Lower lobe of right lung (tissue), 2 donors: ENCODE data around the gene PDCD1. TPM values are rescaled to one million over a fixed set of nuclear protein-coding genes. Genes with fewer than 3 reads are reported as not detected.
A peak's percentile ranks its signal among the peaks of the same experiment; 100 is the strongest.

ENCODE experiments used
- ATAC-seq, 2 donors: fragments of 200-7000 bp; cut with Tn5 transposase; one replicate each; pipeline ENCODE4 v1.9.1; 2020 to 2022; ENCODE audit warnings: mild to moderate bottlenecking in 2 of 2, moderate library complexity in 2 of 2
- DNase-seq: peaks from one replicate; pipeline ENCODE4 v3.0.0-alpha.2; 2020
- H3K27ac ChIP-seq: fragments of 200-600 bp; one replicate; pipeline ENCODE4 v1.8.0; 2022
- H3K27me3 ChIP-seq: fragments of 200-600 bp; one replicate; pipeline ENCODE4 v1.8.0; 2022; ENCODE audit warnings: low read depth
- H3K36me3 ChIP-seq: fragments of 200-600 bp; one replicate; pipeline ENCODE4 v1.8.0; 2022; ENCODE audit warnings: mild to moderate bottlenecking
- H3K4me1 ChIP-seq: fragments of 200-600 bp; one replicate; pipeline ENCODE4 v1.8.0; 2022
- H3K4me3 ChIP-seq: fragments of 200-600 bp; one replicate; pipeline ENCODE4 v1.8.0; 2022; ENCODE audit warnings: mild to moderate bottlenecking
- H3K9me3 ChIP-seq: fragments of 200-600 bp; one replicate; pipeline ENCODE4 v1.8.0; 2022
- intact Hi-C: fragments of 100-400 bp; cut with DNase I; formaldehyde crosslinking; loops from one replicate; pipeline ENCODE4 v1.11.0; 2022
- total RNA-seq: library from RNA; stranded (reverse); fragmentation: NEBNext Ultra II Directional; extraction: Animal tissue kit (Norgen Biotek cat#: 25700); gene quantifications from one replicate; pipeline ENCODE4 v1.2.1, GENCODE V29; 2021
- TF ChIP-seq, protein P1 (sequence below): fragments of 200-600 bp; IDR thresholded peaks from one replicate; pipeline ENCODE4 v1.8.0; 2022; ENCODE audit warnings: antibody characterized with exemption, mild to moderate bottlenecking
- donor health status: DM: no; HTN: yes; CAD: no; lungs with severe emphysema.

The PDCD1 gene
- total RNA-seq, 1 donor from 2014 or later = 1.4 TPM

DNA sequence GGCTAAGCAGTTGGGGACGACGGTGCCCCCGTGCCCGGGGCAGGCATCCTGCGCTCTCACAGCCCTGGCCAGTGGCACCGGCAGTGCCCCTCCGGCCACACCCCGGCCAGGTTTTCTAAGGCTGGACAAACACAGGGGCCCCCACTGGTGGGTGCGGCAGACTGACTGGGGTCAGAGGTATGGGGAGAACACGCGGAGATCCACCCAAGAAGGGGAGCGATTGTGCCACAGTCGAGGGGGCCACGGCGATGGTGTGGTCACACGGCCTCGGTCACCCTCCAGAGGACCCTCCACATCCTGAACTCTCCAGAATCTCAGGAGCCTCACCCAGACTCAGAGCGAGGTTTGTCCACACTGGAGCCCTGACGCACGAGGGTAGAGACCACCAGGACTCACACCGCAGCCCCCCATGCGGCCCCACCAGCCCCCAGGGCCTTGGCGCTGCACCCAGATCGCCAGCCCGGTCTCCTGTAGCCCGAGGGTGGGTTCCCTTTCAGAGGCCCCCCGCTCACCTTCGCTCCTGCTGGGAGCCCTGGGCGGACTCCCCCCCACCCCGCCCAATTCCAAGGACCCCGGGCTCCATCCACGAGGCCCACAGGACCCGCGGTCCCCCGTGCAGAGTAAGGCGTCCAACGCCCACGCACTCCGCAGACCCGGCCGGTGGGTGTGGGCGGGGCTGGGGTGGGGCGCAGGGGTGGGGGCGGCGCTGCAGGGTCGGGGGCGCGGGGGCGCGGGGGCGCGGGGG, 15.2 kb downstream of the PDCD1 start:
- DNase-seq = no peak
- intact Hi-C loops = no loop called here
- no peaks in the 10 kb centered on the region for H3K36me3 ChIP-seq
- TF ChIP-seq, protein P1, sequence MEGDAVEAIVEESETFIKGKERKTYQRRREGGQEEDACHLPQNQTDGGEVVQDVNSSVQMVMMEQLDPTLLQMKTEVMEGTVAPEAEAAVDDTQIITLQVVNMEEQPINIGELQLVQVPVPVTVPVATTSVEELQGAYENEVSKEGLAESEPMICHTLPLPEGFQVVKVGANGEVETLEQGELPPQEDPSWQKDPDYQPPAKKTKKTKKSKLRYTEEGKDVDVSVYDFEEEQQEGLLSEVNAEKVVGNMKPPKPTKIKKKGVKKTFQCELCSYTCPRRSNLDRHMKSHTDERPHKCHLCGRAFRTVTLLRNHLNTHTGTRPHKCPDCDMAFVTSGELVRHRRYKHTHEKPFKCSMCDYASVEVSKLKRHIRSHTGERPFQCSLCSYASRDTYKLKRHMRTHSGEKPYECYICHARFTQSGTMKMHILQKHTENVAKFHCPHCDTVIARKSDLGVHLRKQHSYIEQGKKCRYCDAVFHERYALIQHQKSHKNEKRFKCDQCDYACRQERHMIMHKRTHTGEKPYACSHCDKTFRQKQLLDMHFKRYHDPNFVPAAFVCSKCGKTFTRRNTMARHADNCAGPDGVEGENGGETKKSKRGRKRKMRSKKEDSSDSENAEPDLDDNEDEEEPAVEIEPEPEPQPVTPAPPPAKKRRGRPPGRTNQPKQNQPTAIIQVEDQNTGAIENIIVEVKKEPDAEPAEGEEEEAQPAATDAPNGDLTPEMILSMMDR = no peak
- peak overlapping the region; percentile 30 for H3K4me3 ChIP-seq
- H3K9me3 ChIP-seq = no peaks in the 10 kb centered on the region
- no peaks in the 10 kb centered on the region for H3K27me3 ChIP-seq
- peaks cover 15% of the 10 kb centered on the region for H3K4me1 ChIP-seq
- peak; percentile 18 to 25 for ATAC-seq
- peak overlapping the region; percentile 41 for H3K27ac ChIP-seq

DNA sequence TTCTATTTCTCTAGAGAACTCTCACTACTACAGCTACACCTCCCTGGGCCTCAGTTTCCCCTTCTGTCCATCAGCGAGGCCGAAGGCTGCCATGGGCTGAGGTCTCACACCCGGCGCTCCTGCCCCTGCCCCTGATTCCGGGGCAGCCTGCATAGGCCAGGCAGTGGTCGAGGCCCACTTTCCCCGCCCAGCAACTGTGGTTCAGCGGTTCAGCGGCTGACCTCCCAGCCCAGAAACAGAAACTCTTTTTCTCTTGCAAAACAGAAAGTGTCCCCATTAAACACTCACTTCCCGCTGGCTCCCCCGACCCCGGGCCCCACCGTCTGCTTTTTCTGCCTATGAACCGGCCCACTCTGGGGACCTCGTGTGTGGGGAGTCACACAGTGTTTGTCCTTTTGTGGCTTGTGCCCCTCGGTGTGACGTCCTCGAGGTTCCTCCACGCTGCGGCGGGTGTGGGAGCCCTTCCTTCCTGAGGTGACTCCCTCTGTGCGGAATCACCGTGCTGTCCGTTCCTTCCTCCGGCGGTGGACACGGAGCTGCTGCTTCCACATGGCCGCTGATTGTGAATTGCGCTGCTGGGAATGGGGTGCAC, 16.0 kb downstream of the PDCD1 start:
- Histone ChIP-seq H3K27ac (peak overlapping the region; percentile 41), H3K4me3 (peak overlapping the region; percentile 30)
- ATAC-seq = peak; percentile 76 to 82

DNA sequence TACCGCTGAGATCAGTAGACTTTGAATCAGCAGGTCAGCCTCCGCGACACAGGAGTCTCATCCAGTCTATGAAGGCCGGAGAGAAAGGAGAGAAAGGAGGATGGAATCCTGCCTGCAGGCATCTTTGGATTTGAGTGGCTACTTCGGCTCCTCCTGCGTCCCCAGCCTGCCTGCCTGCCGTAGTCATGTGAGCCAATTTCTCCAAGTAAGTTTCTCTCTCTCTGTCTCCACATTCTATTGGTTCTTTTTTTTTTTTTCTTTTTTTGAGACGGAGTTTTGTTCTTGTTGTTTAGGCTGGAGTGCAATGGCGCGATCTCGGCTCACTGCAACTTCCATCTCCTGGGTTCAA, 16.7 kb downstream of the PDCD1 start:
- intact Hi-C loops = no loop called here
- peaks cover 6% of the 10 kb centered on the region for H3K27me3 ChIP-seq
- H3K27ac ChIP-seq = no peak overlapping the region
- no peaks in the 10 kb centered on the region for H3K36me3 ChIP-seq
- no peaks in the 10 kb centered on the region for H3K9me3 ChIP-seq
- ATAC-seq (no peak), DNase-seq (no peak)
- H3K4me1 ChIP-seq = peaks cover 15% of the 10 kb centered on the region
- no peak overlapping the region for H3K4me3 ChIP-seq
- TF ChIP-seq, protein P1 = no peak

More for the DNA sequence above, 16.0 kb downstream of the PDCD1 start:
- intact Hi-C loops = no loop called here
- TF ChIP-seq, protein P1 = no peak
- Histone ChIP-seq H3K4me1 (peaks cover 15% of the 10 kb centered on the region), H3K36me3 (no peaks in the 10 kb centered on the region), H3K27me3 (peaks cover 5% of the 10 kb centered on the region), H3K9me3 (no peaks in the 10 kb centered on the region)
- DNase-seq = peak; percentile 75

DNA sequence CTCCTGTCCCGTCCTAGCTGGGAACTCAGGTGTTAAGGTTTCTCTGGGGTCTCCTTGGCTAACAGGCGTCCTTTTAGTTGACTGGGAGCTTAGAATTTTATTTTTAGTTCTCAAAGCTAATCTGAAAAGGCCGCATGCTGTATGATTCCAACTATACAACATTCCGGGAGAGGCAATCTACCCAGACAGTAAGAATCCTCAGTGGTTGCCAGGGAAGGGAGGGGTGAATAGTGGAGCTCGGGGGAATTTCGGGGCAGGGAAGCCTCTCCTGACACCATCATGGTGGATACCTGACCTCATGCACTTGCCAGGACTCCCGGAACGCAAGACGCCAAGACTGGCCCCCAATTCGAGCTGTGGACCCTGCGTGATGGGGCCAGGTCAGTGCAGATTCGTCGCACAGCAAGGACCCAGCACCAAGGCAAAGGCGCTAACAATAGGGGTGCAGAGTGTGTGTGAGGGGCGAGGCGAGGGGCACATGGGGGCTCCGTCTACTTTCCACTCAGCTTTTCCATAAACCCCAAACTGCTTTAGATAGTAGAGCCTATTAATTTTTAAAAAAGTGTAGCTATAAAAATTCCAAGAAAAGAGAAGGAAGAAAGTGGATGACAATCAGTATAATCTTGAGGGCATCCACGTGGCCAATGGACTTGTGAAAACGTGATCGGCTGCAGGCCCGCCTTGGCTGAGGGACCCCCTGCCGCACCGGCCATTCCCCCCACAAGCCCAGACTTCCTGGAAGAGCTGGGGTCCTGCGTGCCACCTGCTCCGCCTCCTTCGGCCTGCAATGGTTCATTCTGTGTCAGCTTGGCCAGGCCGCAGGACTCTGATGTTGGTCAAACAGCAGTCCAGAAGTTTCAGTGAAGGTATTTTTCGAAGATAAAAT, 17.3 kb downstream of the PDCD1 start:
- peaks cover 15% of the 10 kb centered on the region for H3K4me1 ChIP-seq
- H3K4me3 ChIP-seq = no peak overlapping the region
- no peak for ATAC-seq
- intact Hi-C loops = no loop called here
- no peak for DNase-seq
- TF ChIP-seq, protein P1 = no peak
- H3K27ac ChIP-seq = no peak overlapping the region
- peaks cover 6% of the 10 kb centered on the region for H3K27me3 ChIP-seq
- H3K36me3 ChIP-seq = no peaks in the 10 kb centered on the region
- H3K9me3 ChIP-seq = no peaks in the 10 kb centered on the region

DNA sequence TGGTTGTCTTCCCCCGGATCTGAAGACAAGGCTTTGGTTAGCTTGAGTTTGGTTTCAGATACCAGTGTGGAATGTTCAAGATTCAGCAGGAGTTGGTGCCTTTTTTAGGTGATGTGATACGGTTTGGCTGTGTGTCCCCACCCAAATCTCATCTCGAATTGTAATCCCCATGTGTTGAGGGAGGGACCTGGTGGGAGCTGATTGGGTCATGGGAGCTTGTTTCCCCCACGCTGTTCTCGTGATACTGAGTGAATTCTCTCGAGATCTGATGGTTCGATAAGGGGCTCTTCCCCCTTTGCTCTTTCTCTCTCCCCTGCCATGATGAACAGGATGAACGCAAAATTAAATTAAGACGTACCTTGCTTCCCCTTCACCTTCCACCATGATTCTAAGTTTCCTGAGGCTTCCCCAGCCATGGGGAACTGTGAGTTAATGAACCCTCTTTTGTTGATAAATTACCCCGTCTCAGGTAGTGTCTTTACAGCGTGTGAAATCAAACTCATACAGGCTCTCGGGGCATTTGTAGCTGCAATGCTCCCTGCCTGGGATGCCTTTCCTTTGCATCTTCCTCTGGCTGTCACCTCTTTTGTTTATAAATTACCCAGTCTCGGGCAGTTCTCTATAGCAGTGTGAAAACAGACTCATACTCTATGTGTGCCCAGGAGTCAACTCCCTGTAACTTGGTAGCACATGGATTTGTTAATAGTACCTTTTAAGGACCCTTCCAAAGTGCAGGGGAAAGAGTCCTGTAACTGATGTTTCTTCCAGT, 21.3 kb downstream of the PDCD1 start:
- Histone ChIP-seq H3K27me3 (peaks cover 12% of the 10 kb centered on the region), H3K4me3 (no peak overlapping the region), H3K36me3 (no peaks in the 10 kb centered on the region), H3K4me1 (no peaks in the 10 kb centered on the region), H3K9me3 (no peaks in the 10 kb centered on the region), H3K27ac (no peak overlapping the region)
- ATAC-seq (no peak), DNase-seq (no peak)
- intact Hi-C loops = no loop called here
- TF ChIP-seq, protein P1 = no peak
